Spleen (tissue), 7 donors: ENCODE data around the gene KMT2B.

Source experiments
- POLR2AphosphoS5 ChIP-seq, 3 donors: sonication (generic); formaldehyde crosslinking; IDR thresholded peaks; one replicate each; pipeline ENCODE4 v1.5.1; 2017; ENCODE audit warnings: antibody characterized with exemption in 3 of 3
- TF ChIP-seq, protein P1 (sequence below), 11 experiments: fragments of 200-600 bp in 7 of 11; fragments of 450-650 bp in 4 of 11; sonication (generic) in 4 of 11; IDR thresholded peaks in 8 of 11; conservative IDR thresholded peaks in 3 of 11; 1 replicate in 7 of 11; 2 replicates in 4 of 11; pipeline versions ENCODE4 v1.4.0 to v1.8.0; 2016 to 2021; ENCODE audit warnings: antibody characterized with exemption in 11 of 11, inconsistent platforms in 4 of 11, mild to moderate bottlenecking in 1 of 11
- donor health status: DM: no; HTN: no; CAD: no; lungs with moderate emphysema.
- donor health status: DM: no; HTN: no; CAD: no.
- donor health status: DM: no; HTN: no; CAD: no.

DNA sequence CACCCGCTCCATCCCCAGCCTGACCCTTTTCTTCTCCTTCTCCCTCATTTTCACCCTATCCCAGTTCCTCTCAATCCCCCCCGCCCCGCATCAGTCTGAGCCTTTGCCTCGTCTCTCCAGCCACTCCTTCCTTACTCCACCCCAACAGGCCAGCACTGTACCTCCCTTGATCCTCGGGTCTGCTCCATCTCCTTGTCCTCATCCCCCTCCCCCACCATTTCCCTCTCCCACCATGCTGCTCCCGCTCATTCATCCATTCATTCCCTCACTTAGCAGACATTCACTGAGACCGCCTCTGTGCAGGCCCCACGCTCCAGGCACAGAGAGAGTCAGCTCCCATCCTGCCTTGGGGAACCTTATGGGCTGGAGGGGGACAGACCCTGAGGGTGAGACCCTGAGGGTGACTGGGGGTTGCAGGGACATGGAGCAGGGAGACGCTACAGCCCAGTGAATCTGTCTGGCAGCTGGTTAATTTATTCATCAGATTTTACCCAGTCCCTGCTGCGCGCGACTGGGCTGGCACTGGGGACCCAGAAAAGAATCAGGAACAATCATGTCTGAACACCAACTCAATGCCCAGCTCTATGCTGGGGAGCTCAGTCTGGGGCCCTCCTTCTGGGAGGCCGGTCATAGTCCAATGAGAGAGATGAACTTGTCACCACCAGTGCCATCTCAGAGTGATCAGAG is 58.4 kb downstream of the KMT2B start:
- TF ChIP-seq, protein P1, sequence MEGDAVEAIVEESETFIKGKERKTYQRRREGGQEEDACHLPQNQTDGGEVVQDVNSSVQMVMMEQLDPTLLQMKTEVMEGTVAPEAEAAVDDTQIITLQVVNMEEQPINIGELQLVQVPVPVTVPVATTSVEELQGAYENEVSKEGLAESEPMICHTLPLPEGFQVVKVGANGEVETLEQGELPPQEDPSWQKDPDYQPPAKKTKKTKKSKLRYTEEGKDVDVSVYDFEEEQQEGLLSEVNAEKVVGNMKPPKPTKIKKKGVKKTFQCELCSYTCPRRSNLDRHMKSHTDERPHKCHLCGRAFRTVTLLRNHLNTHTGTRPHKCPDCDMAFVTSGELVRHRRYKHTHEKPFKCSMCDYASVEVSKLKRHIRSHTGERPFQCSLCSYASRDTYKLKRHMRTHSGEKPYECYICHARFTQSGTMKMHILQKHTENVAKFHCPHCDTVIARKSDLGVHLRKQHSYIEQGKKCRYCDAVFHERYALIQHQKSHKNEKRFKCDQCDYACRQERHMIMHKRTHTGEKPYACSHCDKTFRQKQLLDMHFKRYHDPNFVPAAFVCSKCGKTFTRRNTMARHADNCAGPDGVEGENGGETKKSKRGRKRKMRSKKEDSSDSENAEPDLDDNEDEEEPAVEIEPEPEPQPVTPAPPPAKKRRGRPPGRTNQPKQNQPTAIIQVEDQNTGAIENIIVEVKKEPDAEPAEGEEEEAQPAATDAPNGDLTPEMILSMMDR (IDR thresholded peaks at IDR 0.05 in 8 of 11, conservative IDR thresholded peaks at IDR 0.05 in 3 of 11), result no peak
- no peak for TF ChIP-seq POLR2AphosphoS5 (IDR thresholded peaks at IDR 0.05)
